HK-2 (cell line): ENCODE measurements around the gene C9orf152.
"Not testable (repeated sequence)": the region's sequence is repeated elsewhere in the genome, so short reads cannot be mapped to it uniquely, and the experiment has no call there.

ENCODE experiments used
- DNase-seq: peaks from one replicate; pipeline ENCODE4 v3.0.0-alpha.2; 2018; ENCODE audit not compliant: unreplicated experiment

Gene C9orf152, protein sequence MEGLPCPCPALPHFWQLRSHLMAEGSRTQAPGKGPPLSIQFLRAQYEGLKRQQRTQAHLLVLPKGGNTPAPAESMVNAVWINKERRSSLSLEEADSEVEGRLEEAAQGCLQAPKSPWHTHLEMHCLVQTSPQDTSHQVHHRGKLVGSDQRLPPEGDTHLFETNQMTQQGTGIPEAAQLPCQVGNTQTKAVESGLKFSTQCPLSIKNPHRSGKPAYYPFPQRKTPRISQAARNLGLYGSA

DNA sequence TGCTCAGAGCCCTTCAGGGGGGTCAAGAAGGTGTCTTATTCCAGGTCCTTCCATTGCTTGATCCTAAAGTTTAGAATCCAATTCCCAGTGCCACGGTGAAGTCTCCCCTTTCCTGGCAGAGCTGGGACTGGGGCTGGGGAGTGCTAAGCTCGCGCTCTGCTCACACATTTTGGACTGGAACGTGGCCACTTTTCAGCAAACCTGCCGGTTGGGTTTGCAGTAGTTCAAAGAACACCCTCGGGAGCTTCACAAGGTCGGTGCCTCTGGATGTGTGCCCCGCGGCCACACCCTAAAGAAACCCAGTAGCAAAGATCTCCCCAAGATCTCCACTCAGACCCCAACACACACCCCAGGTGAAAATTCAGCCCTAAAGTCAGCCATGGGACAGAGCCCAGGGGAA is at the start of gene C9orf152:
TSS of gene C9orf152 (minus strand) at position 129 of the 400 bp plus-strand sequence. CDS start 580 bp downstream, outside the sequence.
- DNase-seq: no peak

DNA sequence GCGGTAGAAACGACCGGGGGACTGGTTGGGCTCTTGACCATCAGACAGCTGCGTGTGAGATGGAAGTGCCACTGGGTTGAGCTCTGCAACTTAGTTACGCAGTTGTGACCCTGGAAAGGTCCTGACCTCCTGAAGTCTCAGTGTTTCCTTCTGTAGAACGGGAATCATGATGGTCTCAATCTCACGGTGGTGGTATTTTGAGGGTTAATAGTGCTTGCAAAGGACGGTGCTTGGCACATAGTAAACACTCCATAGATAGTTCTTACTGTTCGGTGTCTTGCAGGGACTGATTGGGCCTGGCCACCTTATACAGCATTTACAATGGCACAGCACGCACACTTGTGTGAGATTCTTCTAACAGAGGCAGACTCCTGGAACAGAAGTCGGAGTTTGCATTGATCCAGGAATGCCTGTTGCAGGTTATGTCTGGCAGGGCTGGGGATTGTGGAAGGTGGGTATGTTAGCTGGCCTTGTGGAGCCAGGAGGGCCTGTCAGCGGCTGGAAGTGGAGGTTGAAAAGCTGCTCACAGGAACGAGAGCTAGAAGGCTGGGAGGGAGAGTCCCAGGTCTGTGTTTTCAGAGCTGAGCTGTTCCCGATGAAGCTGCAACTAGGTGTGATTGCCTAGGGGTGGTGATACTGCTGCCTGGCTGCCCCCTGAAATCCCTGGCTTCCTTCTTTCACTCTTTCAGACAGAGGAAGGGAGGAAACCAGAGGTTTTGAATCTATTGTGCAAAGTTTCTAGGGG is 49.3 kb upstream of the C9orf152 start:
- peak; percentile 41 for DNase-seq

DNA sequence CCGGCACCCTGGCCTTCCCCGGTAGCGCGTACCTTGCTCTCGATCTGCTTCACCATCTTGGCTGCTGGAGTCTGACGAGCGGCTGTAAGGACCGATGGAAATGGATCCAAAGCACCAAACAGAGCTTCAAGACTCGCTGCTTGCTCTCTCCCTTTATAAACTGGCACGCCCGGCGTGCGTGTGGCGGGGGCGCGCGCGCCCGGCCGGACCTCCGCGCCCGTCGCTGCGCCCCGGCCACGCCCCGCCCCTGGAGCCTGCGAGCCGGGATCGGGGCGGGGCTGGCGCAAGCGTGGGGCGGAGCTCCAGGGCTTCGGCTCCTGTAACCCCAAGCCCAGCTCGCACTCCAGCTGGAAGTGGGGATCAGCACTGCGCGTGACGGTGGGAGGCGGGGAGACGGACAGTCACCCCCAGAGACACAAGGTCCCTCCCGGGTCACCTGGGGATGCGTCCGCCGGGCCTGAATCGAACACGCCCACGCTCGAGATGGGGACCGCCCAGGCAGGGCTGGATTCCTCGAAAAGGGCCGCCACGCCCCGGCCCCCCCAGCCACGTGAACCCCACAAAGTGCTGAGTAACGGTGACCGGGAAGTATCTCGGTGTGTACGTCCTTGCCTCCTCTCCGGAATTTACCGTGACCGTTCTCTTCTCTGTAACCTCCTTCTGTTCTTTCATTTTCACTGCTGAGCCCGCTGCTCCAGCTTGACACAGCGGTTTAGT is 48.6 kb upstream of the C9orf152 start, which contains the start of gene TXN:
TSS of gene TXN (minus strand) at position 128 of the 717 bp plus-strand sequence. CDS start at position 56, 72 bp downstream.
- DNase-seq: peak; percentile 89

- DNase-seq: peak; percentile 69
Observed at GRCh38 chr9:110255463-110256379, 47.8 kb upstream of the C9orf152 start.

DNA sequence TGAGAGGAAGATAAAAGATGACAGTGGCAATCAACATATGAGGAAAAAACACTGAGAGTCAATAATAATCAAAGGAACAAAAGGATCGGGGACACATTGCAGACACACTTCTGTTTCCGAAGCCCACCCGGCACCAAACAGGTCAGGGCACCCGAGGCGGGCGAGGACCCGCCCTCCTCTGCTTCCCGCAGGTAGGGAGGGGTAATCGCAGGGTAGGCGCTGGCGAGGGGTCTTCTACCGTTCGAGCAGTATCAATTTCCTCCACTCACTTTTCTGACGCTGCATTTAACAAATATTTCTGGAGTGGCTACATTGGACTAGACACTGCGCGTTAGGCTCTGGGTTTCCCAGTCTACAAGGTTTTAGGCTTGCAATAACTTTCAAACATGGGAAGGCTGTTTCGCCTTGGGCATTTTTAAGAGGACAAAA is 47.1 kb upstream of the C9orf152 start:
- DNase-seq: no peak

DNA sequence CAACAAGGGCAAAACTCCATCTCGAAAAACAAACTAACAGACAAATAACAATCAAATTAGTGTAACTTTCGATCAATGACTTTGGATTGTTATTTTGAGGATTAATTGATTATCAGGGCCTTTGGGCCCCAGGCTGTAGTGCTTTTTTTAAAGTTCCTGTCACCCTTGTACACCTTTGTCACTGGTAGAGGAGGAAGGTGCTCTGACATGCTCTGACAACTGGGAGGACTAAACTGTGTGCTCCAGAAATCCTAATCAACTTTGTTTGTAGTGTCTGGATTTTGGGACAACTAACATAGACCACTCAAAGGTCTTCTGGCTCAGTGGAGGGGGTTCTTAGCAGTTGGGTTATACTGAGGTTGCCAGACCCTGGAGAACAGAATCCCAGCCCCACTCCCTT is 46.5 kb upstream of the C9orf152 start:
- DNase-seq: no peak

GRCh38 chr9:110252509-110253139 is 44.7 kb upstream of the C9orf152 start:
- no peak for DNase-seq

- not testable (repeated sequence) for DNase-seq
Observed at GRCh38 chr9:110251770-110252169, 43.8 kb upstream of the C9orf152 start.

- DNase-seq: no peak
Observed at GRCh38 chr9:110251212-110251611, 43.3 kb upstream of the C9orf152 start.

DNA sequence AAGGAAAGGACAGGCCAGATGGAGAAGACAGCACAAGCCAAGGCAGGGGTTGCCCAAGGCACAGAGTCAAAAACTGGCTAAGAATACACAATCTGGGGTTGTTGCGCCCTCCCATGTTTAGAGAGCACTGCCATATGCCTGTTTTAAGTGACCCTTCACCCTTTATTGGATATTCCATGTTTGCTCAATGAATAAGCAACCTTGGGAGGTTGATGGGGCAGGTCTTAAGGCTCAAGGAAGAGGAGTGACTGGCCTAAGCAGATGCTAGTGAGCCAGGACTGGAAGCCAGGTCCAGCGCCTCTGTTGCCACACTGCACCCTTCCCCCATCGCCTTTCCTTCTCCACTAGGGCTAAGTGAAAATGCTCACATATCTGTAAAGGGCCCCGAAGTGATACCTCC is 41.6 kb upstream of the C9orf152 start:
- no peak for DNase-seq

DNA sequence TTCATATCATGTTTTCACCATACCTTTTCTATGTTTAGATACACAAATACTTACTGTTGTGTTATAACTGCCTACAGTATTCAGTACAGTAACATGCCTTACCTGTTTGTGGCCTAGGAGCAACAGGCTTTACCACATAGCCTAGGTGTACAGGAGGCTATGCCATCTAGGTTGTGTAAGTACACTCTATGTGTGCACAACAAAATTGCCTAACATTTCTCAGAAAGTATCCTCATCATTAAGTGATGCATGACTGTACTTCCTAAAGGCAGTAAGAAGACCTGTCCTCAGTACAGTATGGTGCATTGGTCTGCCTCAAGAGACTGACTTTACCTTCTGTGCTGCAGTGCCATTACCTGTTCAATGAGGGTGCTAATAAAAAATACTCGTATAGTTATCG is 40.4 kb upstream of the C9orf152 start:
- DNase-seq: no peak

- DNase-seq: no peak
Observed at GRCh38 chr9:110246214-110246613, 38.3 kb upstream of the C9orf152 start.

DNA sequence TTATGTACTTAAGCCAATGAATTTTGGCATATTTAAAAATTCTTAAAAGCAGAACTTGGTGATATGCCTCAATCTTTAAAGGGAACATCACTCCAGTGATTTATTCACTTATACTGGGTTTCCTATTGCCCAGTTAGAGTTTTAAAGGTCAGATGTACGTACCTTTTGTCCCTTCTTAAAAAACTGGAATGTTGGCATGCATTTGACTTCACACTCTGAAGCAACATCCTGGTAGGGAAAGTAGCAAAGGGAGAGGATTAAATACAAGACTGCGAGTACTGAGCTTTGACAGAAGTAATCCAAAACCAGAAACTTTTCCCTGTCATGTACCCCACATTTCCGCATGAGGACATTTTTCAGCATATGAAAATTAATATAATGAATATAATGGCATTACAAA is 36.7 kb upstream of the C9orf152 start:
- no peak for DNase-seq

GRCh38 chr9:110241858-110242321 is 33.9 kb upstream of the C9orf152 start:
- no peak for DNase-seq

- DNase-seq: no peak
Observed at GRCh38 chr9:110241260-110241857, 33.4 kb upstream of the C9orf152 start.

- no peak for DNase-seq
Observed at GRCh38 chr9:110240198-110240597, 32.2 kb upstream of the C9orf152 start.

DNA sequence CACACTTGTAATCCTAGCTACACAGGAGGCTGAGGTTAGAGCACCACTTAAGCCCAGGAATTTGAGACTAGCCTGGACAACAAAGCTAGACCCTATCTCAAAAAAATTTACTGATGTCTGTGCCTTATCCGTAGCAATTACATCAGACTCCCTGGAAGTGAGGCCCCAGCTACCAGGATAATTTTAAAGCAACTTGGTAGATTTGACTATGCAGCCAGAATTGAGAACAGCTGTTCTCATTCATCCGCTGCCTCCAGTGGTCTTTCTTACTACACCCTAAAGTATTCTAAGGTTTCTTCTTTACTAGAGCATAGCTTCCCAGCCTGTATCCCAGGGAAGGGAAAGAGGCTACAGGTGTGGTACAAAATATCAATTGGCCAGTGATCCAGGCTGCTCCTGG is 20.4 kb upstream of the C9orf152 start:
- DNase-seq: no peak

- DNase-seq: no peak
Observed at GRCh38 chr9:110224583-110224982, 16.6 kb upstream of the C9orf152 start.

GRCh38 chr9:110220809-110221208 is 12.8 kb upstream of the C9orf152 start:
- DNase-seq: no peak

DNA sequence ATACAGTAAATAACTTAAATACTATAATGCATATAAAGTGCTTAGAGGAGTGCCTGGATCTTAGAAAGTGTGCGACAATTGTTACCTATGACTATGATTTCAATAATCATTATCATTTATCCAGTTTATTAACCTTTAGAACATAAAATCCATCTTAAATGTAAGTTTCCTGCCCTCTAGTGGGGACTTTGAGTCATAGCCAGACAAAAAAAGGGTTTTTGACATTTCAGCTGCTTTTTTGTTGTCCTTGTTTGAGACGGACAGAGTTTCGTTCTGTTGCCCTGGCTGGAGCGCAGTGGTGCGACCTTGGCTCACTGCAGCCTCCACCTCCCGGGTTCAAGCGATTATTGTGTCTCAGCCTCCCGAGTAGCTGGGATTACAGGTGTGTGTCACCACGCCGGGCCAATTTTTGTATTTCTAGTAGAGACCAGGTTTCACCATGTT is 9.7 kb upstream of the C9orf152 start:
- no peak for DNase-seq
